ENCODE measurements around the gene CCL5. TPM values are rescaled to one million over a fixed set of nuclear protein-coding genes. Genes with fewer than 3 reads are reported as not detected.

Gene CCL5
- total and polyA plus RNA-seq, 2 donors (not counting 3 experiments of a cell fraction or from before 2014, with no cell fraction given): not detected

GRCh38 chr17:35865412-35866340 lies 14.5 kb downstream of the CCL5 start:
- no peaks in the 10 kb centered on the region for H4K20me1 ChIP-seq (replicated peaks; ENCODE audit: control insufficient read depth, extremely low read depth, insufficient read depth, low read length)
- no peaks in the 10 kb centered on the region for H3K79me2 ChIP-seq (ENCODE audit: control insufficient read depth, insufficient read depth, low read length)
- H3K36me3 ChIP-seq (ENCODE audit: control insufficient read depth in 2 of 2, extremely low read depth in 1 of 2, insufficient read depth in 2 of 2, low read length in 2 of 2): no peaks in the 10 kb centered on the region
- H3K9me3 ChIP-seq (replicated peaks; ENCODE audit: control insufficient read depth, insufficient read depth, low read length): no peaks in the 10 kb centered on the region
- DNase-seq (ENCODE audit: low read depth, low spot score) (peak; percentile 25), FAIRE-seq (no peak)
- ChIA-PET CTCF (interaction anchor here (1.3 kb wide), 1 partner anchor 17 kb away, joined by 6 read pairs; no protein-coding TSS in a partner anchor), POLR2A (no interaction called here)
- no peaks in the 10 kb centered on the region for H3K9me1 ChIP-seq (replicated peaks; ENCODE audit: control insufficient read depth, extremely low read depth, insufficient read depth, low read length)
- intact Hi-C loops (cut with micrococcal nuclease) (no loop called here), dilution Hi-C loops (cut with MboI; ENCODE audit: extremely low pct_ligation_motif_present, low sequenced_read_pairs) (no loop called here)
- H3K4me1 ChIP-seq (ENCODE audit: control insufficient read depth, extremely low read depth, insufficient read depth, low read length): peaks cover 5% of the 10 kb centered on the region
- BruUV-seq (replicated peaks): no TSS peak
- no peaks in the 10 kb centered on the region for H3K27me3 ChIP-seq (ENCODE audit: control insufficient read depth in 2 of 2, insufficient read depth in 2 of 2, low read length in 2 of 2)
- no peak overlapping the region for H3K4me2 ChIP-seq (ENCODE audit: insufficient read depth, low read length)
- TF ChIP-seq MYC (IDR thresholded peaks at IDR 0.05; ENCODE audit: low read depth, low read length): no peak
- peak; percentile 52 for TF ChIP-seq FOS (IDR thresholded peaks at IDR 0.05; ENCODE audit: borderline replicate concordance, insufficient read depth, low read length)
- no peak overlapping the region for H3K27ac ChIP-seq (ENCODE audit: insufficient read depth, low read depth, low read length)
- no peak overlapping the region for H2AFZ ChIP-seq (ENCODE audit: low read depth, low read length)
- no peak overlapping the region for H3K4me3 ChIP-seq (replicated peaks in 1 of 3; ENCODE audit: insufficient read depth in 1 of 3, low read depth in 1 of 3, low read length in 3 of 3)
- H3K9ac ChIP-seq (replicated peaks; ENCODE audit: extremely low read depth, insufficient read depth, low read length): no peak overlapping the region

DNA sequence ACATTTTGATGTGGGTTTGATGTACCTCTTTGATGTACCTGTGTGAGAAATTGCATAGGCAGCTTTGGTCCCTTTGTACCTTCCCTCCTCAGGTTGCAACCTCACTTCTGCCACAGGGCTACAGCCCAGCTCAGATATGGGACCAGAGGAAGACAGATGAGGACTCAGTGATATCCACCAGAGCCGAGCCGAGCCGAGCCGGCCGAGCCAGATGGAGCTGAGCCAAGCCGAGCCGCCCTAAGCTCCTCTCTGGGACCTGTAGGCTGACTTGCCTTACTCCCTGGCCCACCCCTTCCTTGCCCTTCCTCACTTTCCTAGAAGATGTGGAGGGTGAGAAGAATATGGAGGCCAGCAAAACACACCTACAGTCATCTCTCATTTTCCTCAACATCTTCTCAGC lies 15.3 kb downstream of the CCL5 start:
- Histone ChIP-seq H3K9me1 (replicated peaks; ENCODE audit: control insufficient read depth, extremely low read depth, insufficient read depth, low read length) (no peaks in the 10 kb centered on the region), H3K4me2 (ENCODE audit: insufficient read depth, low read length) (no peak overlapping the region), H3K4me3 (replicated peaks in 1 of 3; ENCODE audit: insufficient read depth in 1 of 3, low read depth in 1 of 3, low read length in 3 of 3) (no peak overlapping the region), H3K79me2 (ENCODE audit: control insufficient read depth, insufficient read depth, low read length) (no peaks in the 10 kb centered on the region), H3K4me1 (ENCODE audit: control insufficient read depth, extremely low read depth, insufficient read depth, low read length) (peaks cover 5% of the 10 kb centered on the region), H3K27me3 (ENCODE audit: control insufficient read depth in 2 of 2, insufficient read depth in 2 of 2, low read length in 2 of 2) (no peaks in the 10 kb centered on the region), H3K9me3 (replicated peaks; ENCODE audit: control insufficient read depth, insufficient read depth, low read length) (no peaks in the 10 kb centered on the region), H3K9ac (replicated peaks; ENCODE audit: extremely low read depth, insufficient read depth, low read length) (no peak overlapping the region), H3K36me3 (ENCODE audit: control insufficient read depth in 2 of 2, extremely low read depth in 1 of 2, insufficient read depth in 2 of 2, low read length in 2 of 2) (no peaks in the 10 kb centered on the region), H3K27ac (ENCODE audit: insufficient read depth, low read depth, low read length) (no peak overlapping the region), H2AFZ (ENCODE audit: low read depth, low read length) (no peak overlapping the region), H4K20me1 (replicated peaks; ENCODE audit: control insufficient read depth, extremely low read depth, insufficient read depth, low read length) (no peaks in the 10 kb centered on the region)
- POLR2A ChIA-PET: no interaction called here
- dilution Hi-C loops (cut with MboI; ENCODE audit: extremely low pct_ligation_motif_present, low sequenced_read_pairs): no loop called here
- no peak for DNase-seq (ENCODE audit: low read depth, low spot score)
- FAIRE-seq: no peak
- BruUV-seq (replicated peaks): no TSS peak
- intact Hi-C loops (cut with micrococcal nuclease): no loop called here
- CTCF ChIA-PET: interaction anchor here (1.2 to 1.3 kb wide), 2 partner anchors 9 to 16 kb away, joined by 3 to 6 read pairs; no protein-coding TSS in a partner anchor
- TF ChIP-seq GATA2 (IDR thresholded peaks at IDR 0.05; ENCODE audit: insufficient read depth, insufficient read length, low read depth, low read length) (no peak), POLR2AphosphoS5 (IDR thresholded peaks at IDR 0.05; ENCODE audit: insufficient read depth, low read depth, low read length) (no peak), POLR2A (IDR thresholded peaks at IDR 0.05; ENCODE audit: low read depth, low read length) (no peak)

Measured in endothelial cell of umbilical vein (primary cell).